ENCODE results near the gene ASIC1.

DNA sequence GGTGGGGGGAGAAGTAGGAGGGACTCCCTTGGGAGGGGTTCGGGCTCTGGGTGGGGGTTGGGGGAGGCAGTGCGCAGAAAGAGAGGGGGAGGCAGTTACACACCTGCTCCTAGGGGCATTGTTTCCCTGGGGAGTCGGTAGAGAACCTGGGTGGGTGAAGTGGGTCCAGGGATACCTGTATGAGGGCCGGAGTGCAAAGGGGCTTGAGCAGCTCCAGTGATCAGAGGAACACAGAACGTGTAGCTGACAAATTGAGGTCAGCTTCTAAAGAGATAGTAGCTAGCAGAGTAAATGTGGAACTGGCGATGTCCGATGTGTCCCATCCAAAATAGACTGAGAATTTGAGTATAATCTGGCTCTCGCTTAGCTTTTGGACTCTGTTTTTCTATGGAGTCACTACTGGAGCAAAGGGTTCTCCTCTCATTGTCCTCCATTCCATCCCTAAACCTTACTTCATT lies 28.2 kb downstream of the ASIC1 start:
- TF ChIP-seq POLR2A (IDR thresholded peaks at IDR 0.05) (no peak), POLR2AphosphoS5 (IDR thresholded peaks at IDR 0.05) (no peak)
